Stomach smooth muscle (tissue), 2 donors: ENCODE data around the gene UPK1A.
A peak's percentile ranks its signal among the peaks of the same experiment; 100 is the strongest.
"Not testable (repeated sequence)": the region's sequence is repeated elsewhere in the genome, so short reads cannot be mapped to it uniquely, and the experiment has no call there.

ENCODE experiments used
- H3K27ac ChIP-seq: one replicate; pipeline ENCODE4 v1.7.0; 2013; ENCODE audit warnings: mild to moderate bottlenecking, low read length, inconsistent platforms
- H3K27me3 ChIP-seq, 2 donors: one replicate each; pipeline ENCODE4 v1.7.0; 2013; ENCODE audit warnings: low read length in 2 of 2; ENCODE audit not compliant: insufficient read depth in 2 of 2, control insufficient read depth in 1 of 2
- H3K36me3 ChIP-seq, 2 donors: one replicate each; pipeline ENCODE4 v1.7.0; 2013; ENCODE audit warnings: low read length in 2 of 2; ENCODE audit not compliant: control insufficient read depth in 2 of 2, insufficient read depth in 2 of 2
- H3K4me1 ChIP-seq: one replicate; pipeline ENCODE4 v1.7.0; 2013; ENCODE audit warnings: low read length; ENCODE audit not compliant: control insufficient read depth, insufficient read depth
- H3K4me3 ChIP-seq, 2 donors: one replicate each; pipeline ENCODE4 v1.7.0; 2013; ENCODE audit warnings: low read length in 2 of 2
- H3K9ac ChIP-seq, 2 donors: one replicate each; pipeline ENCODE4 v1.7.0; 2013; ENCODE audit warnings: low read length in 2 of 2, mild to moderate bottlenecking in 1 of 2
- H3K9me3 ChIP-seq, 2 donors: one replicate each; pipeline ENCODE4 v1.7.0; 2013; ENCODE audit warnings: low read length in 2 of 2; ENCODE audit not compliant: control insufficient read depth in 2 of 2
- donor health status: healthy.
- donor health status: Pancreatic carcinoma.

UPK1A gene

DNA sequence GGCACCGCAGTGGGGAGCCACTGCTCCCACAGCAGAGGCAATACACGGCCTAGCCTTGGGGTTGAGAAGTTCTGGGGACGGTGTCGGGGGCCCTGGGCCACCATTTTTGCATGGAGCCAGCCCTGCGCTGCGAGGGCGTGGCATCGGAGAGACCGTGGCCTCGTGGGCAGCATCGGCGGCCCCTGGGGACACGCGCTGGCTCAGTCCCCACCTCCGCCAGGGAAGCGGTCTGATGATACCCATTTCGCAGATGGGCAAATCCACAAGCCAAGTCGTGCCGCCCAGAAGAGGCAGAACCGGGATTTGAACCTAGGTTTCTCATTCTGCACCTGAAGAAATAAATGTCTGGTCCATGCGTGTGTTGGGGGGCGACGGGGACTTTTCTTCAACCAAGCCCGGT, 1.2 kb upstream of the UPK1A start:
- no peak overlapping the region for H3K27ac ChIP-seq
- H3K9me3 ChIP-seq = no peaks in the 10 kb centered on the region
- peaks cover 0 to 10% of the 10 kb centered on the region in 2 donors for H3K36me3 ChIP-seq
- H3K4me3 ChIP-seq = no peak overlapping the region
- no peaks in the 10 kb centered on the region for H3K4me1 ChIP-seq
- H3K27me3 ChIP-seq = peaks cover 0 to 4% of the 10 kb centered on the region in 2 donors
- no peak overlapping the region for H3K9ac ChIP-seq

DNA sequence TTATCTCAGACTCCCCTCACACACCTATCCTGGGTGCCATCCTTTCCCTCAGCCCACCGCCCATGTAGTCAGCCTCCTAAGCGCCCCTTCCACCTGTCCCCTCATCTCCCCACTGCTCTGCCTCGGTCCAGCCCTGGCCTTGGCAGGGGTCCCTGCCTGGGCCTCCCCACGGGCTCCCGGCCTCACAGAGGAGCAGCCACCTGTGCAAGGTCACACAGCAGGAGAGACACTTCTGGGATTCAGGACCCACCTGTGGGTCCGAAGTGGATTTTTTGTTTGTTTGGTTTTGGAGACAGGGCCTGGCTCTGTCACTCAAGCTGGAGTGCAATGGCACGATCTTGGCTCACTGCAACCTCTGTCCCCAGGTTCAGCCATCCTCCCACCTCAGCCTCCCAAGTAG, 713 bp upstream of the UPK1A start:
- H3K27ac ChIP-seq = no peak overlapping the region
- H3K36me3 ChIP-seq = peaks cover 0 to 10% of the 10 kb centered on the region in 2 donors
- H3K4me3 ChIP-seq = no peak overlapping the region
- no peak overlapping the region for H3K9ac ChIP-seq
- no peaks in the 10 kb centered on the region for H3K4me1 ChIP-seq
- no peaks in the 10 kb centered on the region for H3K9me3 ChIP-seq
- H3K27me3 ChIP-seq = peaks cover 0 to 4% of the 10 kb centered on the region in 2 donors

GRCh38 chr19:35669566-35669965, 3.2 kb downstream of the UPK1A start:
- peaks cover 10 to 24% of the 10 kb centered on the region in 2 donors for H3K27me3 ChIP-seq
- H3K27ac ChIP-seq = no peak overlapping the region
- no peak overlapping the region for H3K9ac ChIP-seq
- H3K9me3 ChIP-seq = no peaks in the 10 kb centered on the region
- no peak overlapping the region for H3K4me3 ChIP-seq
- H3K36me3 ChIP-seq = no peaks in the 10 kb centered on the region
- no peaks in the 10 kb centered on the region for H3K4me1 ChIP-seq

DNA sequence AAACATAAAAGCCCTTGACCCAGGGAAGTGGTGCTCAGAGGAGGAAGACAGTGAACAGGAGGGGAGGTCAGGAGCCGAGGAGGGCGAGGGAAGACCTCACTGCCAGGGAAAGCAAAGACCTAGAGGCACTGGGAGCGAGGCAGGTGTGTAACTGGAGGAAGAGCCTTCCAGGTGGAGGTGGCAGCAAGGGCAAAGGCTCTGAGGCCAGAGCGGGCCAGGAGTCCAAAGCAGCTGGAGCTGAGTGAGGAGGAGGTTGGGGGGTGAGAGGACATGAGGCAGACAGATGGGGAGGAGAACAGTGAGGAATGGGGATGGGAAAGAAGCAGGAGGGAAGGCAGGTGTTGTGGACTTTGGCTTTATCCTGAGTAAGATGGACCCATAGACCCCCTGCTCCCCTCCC, 3.7 kb downstream of the UPK1A start:
- no peaks in the 10 kb centered on the region for H3K9me3 ChIP-seq
- no peak overlapping the region for H3K9ac ChIP-seq
- H3K4me3 ChIP-seq = no peak overlapping the region
- peaks cover 10 to 24% of the 10 kb centered on the region in 2 donors for H3K27me3 ChIP-seq
- H3K27ac ChIP-seq = no peak overlapping the region
- H3K4me1 ChIP-seq = no peaks in the 10 kb centered on the region
- H3K36me3 ChIP-seq = no peaks in the 10 kb centered on the region

DNA sequence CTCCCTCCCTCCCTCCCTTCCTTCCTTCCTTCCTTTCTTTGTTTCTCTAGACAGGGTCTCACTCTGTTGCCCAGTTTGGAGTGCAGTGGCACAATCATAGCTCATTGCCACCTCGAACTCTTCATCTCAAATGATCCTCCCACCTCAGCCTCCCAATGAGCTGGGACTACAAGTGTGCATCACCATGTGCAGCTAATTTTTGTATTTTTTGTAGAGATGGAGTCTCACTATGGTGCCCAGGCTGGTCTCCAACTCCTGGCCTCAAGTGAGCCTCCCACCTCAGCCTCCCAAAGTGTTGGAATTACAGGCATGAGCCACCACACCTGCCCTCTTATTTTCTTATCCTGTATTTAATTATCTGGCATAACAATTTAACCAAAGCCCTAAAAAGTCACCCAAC, 4.4 kb downstream of the UPK1A start:
- H3K4me3 ChIP-seq = no peak overlapping the region
- peaks cover 10 to 27% of the 10 kb centered on the region in 2 donors for H3K27me3 ChIP-seq
- no peak overlapping the region for H3K9ac ChIP-seq
- H3K36me3 ChIP-seq = no peaks in the 10 kb centered on the region
- no peaks in the 10 kb centered on the region for H3K4me1 ChIP-seq
- H3K27ac ChIP-seq = no peak overlapping the region
- H3K9me3 ChIP-seq = no peaks in the 10 kb centered on the region

DNA sequence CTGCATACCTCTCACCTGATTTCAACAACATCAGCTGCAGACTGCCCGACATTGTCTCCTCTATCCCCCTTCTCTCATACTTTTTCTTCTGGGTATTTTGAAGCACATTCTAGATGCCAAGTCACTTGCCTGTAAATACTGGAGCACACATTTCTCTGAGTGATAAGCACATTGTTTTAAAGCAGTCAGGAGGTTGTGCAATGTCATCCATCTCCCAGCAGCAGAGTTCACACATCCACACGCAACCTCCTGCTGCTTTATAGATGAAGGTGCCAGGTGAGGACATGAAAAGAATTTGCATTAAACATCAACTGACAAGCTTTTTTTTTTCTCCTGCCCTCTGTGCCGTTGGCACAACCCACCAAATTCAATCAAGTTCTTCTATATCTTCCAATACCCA, 5.5 kb downstream of the UPK1A start:
- H3K9ac ChIP-seq = no peak overlapping the region
- H3K4me1 ChIP-seq = no peaks in the 10 kb centered on the region
- peaks cover 10 to 28% of the 10 kb centered on the region in 2 donors for H3K27me3 ChIP-seq
- no peaks in the 10 kb centered on the region for H3K9me3 ChIP-seq
- no peaks in the 10 kb centered on the region for H3K36me3 ChIP-seq
- no peak overlapping the region for H3K27ac ChIP-seq
- H3K4me3 ChIP-seq = no peak overlapping the region

GRCh38 chr19:35673121-35673804, 6.9 kb downstream of the UPK1A start:
- H3K27me3 ChIP-seq = peaks cover 10 to 30% of the 10 kb centered on the region in 2 donors
- no peaks in the 10 kb centered on the region for H3K4me1 ChIP-seq
- no peaks in the 10 kb centered on the region for H3K36me3 ChIP-seq
- no peak overlapping the region for H3K27ac ChIP-seq
- H3K9me3 ChIP-seq = no peaks in the 10 kb centered on the region
- no peak overlapping the region for H3K9ac ChIP-seq
- peak overlapping the region in 1 of 2 donors; percentile 40 for H3K4me3 ChIP-seq

DNA sequence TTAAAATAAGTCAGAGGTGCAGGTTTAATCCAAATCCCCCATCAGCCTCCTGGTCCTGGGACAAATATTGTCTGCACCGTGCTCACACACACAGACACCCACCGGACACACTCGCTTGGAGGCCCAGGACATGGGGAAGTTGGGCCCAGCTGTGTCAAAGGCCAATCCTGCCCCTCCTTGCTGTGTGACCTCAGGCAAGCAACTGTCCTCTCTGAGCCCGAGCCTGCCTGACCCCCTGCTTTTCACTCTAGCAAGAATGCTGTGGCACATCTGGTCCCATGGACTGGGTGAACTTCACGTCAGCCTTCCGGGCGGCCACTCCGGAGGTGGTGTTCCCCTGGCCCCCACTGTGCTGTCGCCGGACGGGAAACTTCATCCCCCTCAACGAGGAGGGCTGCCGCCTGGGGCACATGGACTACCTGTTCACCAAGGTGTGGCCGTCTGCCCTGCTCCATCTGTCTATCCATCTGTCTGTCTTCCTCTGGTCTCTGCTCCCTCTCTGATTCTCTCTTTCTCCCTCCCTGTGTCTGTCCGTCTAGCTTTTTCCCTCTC, 9.3 kb downstream of the UPK1A start:
- Histone ChIP-seq H3K4me1 (no peaks in the 10 kb centered on the region), H3K9ac (no peak overlapping the region), H3K36me3 (no peaks in the 10 kb centered on the region), H3K9me3 (no peaks in the 10 kb centered on the region), H3K27me3 (peaks cover 10 to 26% of the 10 kb centered on the region in 2 donors), H3K4me3 (no peak overlapping the region), H3K27ac (no peak overlapping the region)

GRCh38 chr19:35689836-35690235, 23.5 kb downstream of the UPK1A start:
- Histone ChIP-seq H3K4me3 (no peak overlapping the region), H3K4me1 (no peaks in the 10 kb centered on the region), H3K9ac (no peak overlapping the region), H3K9me3 (no peaks in the 10 kb centered on the region), H3K27ac (no peak overlapping the region), H3K27me3 (no peaks in the 10 kb centered on the region), H3K36me3 (no peaks in the 10 kb centered on the region)

DNA sequence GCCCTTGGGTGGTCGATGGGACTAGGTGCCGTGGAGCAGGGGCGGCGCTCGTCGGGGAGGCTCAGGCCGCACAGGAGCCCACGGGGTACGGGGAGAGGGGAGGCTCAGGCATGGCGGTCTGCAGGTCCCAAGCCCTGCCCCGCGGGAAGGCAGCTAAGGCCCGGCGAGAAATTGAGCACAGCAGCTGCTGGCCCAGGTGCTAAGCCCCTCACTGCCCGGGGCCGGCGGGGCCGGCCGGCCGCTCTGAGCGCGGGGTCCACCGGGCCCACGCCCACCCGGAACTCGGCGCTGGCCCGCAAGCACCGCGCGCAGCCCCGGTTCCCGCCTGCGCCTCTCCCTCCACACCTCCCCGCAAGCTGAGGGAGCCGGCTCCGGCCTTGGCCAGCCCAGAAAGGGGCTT, 24.8 kb downstream of the UPK1A start:
- not testable (repeated sequence) for H3K9me3 ChIP-seq, H3K4me3 ChIP-seq, H3K9ac ChIP-seq, H3K27me3 ChIP-seq, H3K36me3 ChIP-seq, H3K4me1 ChIP-seq, H3K27ac ChIP-seq

GRCh38 chr19:35692010-35692409, 25.7 kb downstream of the UPK1A start:
- H3K27ac ChIP-seq = no peak overlapping the region
- H3K4me3 ChIP-seq = no peak overlapping the region
- no peak overlapping the region for H3K9ac ChIP-seq
- no peaks in the 10 kb centered on the region for H3K27me3 ChIP-seq
- H3K4me1 ChIP-seq = no peaks in the 10 kb centered on the region
- H3K36me3 ChIP-seq = no peaks in the 10 kb centered on the region
- no peaks in the 10 kb centered on the region for H3K9me3 ChIP-seq
